Osteocyte (in vitro differentiated cells): ENCODE measurements around the gene MAGEA4. TPM values are rescaled to one million over a fixed set of nuclear protein-coding genes. Genes with fewer than 3 reads are reported as not detected.
"Not testable (repeated sequence)": the region's sequence is repeated elsewhere in the genome, so short reads cannot be mapped to it uniquely, and the experiment has no call there.

Experiments used
- DNase-seq: peaks from one replicate; pipeline ENCODE4 v3.0.0; 2021; ENCODE audit warnings: mixed read lengths; ENCODE audit not compliant: unreplicated experiment; ENCODE audit errors: extremely low spot score
- H3K27ac Mint-ChIP-seq: one replicate; pipeline ENCODE4 v1.8.0; 2021; ENCODE audit warnings: mild to moderate bottlenecking, mixed read lengths; ENCODE audit not compliant: unreplicated experiment
- H3K27me3 Mint-ChIP-seq: one replicate; pipeline ENCODE4 v1.8.0; 2021; ENCODE audit warnings: mixed read lengths; ENCODE audit not compliant: unreplicated experiment
- H3K36me3 Mint-ChIP-seq: one replicate; pipeline ENCODE4 v1.8.0; 2021; ENCODE audit warnings: mixed read lengths; ENCODE audit not compliant: unreplicated experiment
- H3K4me1 Mint-ChIP-seq: one replicate; pipeline ENCODE4 v1.8.0; 2021; ENCODE audit warnings: mixed read lengths; ENCODE audit not compliant: unreplicated experiment
- H3K4me3 Mint-ChIP-seq: one replicate; pipeline ENCODE4 v1.8.0; 2021; ENCODE audit warnings: mild to moderate bottlenecking, moderate library complexity, mixed read lengths; ENCODE audit not compliant: unreplicated experiment
- H3K9me3 Mint-ChIP-seq: one replicate; pipeline ENCODE4 v1.8.0; 2021; ENCODE audit warnings: mixed read lengths; ENCODE audit not compliant: unreplicated experiment
- CTCF ChIP-seq: fragments of 200-600 bp; sonication (generic); IDR thresholded peaks from 2 replicates; pipeline ENCODE4 v1.5.0; 2021; ENCODE audit warnings: antibody characterized with exemption, mild to moderate bottlenecking, moderate library complexity
- total RNA-seq: library from RNA; stranded (reverse); gene quantifications from 2 replicates; pipeline ENCODE4 v1.2.1, GENCODE V29; 2021

The MAGEA4 gene
- total RNA-seq, 1 donor from 2014 or later: not detected

- H3K4me1 Mint-ChIP-seq: no peaks in the 10 kb centered on the region
- no peak for DNase-seq
- no peak overlapping the region for H3K4me3 Mint-ChIP-seq
- peaks cover 30% of the 10 kb centered on the region for H3K9me3 Mint-ChIP-seq
- no peak for TF ChIP-seq CTCF
- H3K27me3 Mint-ChIP-seq: no peaks in the 10 kb centered on the region
- H3K36me3 Mint-ChIP-seq: no peaks in the 10 kb centered on the region
- no peak overlapping the region for H3K27ac Mint-ChIP-seq
Measured at GRCh38 chrX:151899622-151900021, 13.1 kb upstream of the MAGEA4 start.

- Mint-ChIP-seq H3K36me3 (no peaks in the 10 kb centered on the region), H3K9me3 (peaks cover 29% of the 10 kb centered on the region), H3K27me3 (no peaks in the 10 kb centered on the region), H3K4me1 (no peaks in the 10 kb centered on the region), H3K27ac (no peak overlapping the region), H3K4me3 (no peak overlapping the region)
- no peak for DNase-seq
- TF ChIP-seq CTCF: no peak
Measured at GRCh38 chrX:151901826-151902225, 10.9 kb upstream of the MAGEA4 start.

GRCh38 chrX:151902813-151903591, 9.7 kb upstream of the MAGEA4 start:
- no peak overlapping the region for H3K27ac Mint-ChIP-seq
- H3K27me3 Mint-ChIP-seq: no peaks in the 10 kb centered on the region
- no peaks in the 10 kb centered on the region for H3K4me1 Mint-ChIP-seq
- DNase-seq: no peak
- H3K4me3 Mint-ChIP-seq: no peak overlapping the region
- no peaks in the 10 kb centered on the region for H3K36me3 Mint-ChIP-seq
- H3K9me3 Mint-ChIP-seq: peaks cover 37% of the 10 kb centered on the region
- TF ChIP-seq CTCF: no peak

- no peaks in the 10 kb centered on the region for H3K27me3 Mint-ChIP-seq
- no peak for TF ChIP-seq CTCF
- H3K27ac Mint-ChIP-seq: no peak overlapping the region
- H3K4me1 Mint-ChIP-seq: no peaks in the 10 kb centered on the region
- no peak overlapping the region for H3K4me3 Mint-ChIP-seq
- no peak for DNase-seq
- H3K9me3 Mint-ChIP-seq: peaks cover 29% of the 10 kb centered on the region
- H3K36me3 Mint-ChIP-seq: no peaks in the 10 kb centered on the region
Measured at GRCh38 chrX:151904989-151905388, 7.7 kb upstream of the MAGEA4 start.

- DNase-seq: no peak
- Mint-ChIP-seq H3K36me3 (no peaks in the 10 kb centered on the region), H3K27me3 (no peaks in the 10 kb centered on the region), H3K27ac (no peak overlapping the region), H3K4me3 (no peak overlapping the region), H3K4me1 (no peaks in the 10 kb centered on the region), H3K9me3 (peaks cover 11% of the 10 kb centered on the region)
- no peak for TF ChIP-seq CTCF
Measured at GRCh38 chrX:151912221-151912620, 468 bp upstream of the MAGEA4 start.

- H3K4me1 Mint-ChIP-seq: not testable (repeated sequence)
Measured at GRCh38 chrX:151918736-151919135, 6.0 kb downstream of the MAGEA4 start.

More at GRCh38 chrX:151918736-151919135, 6.0 kb downstream of the MAGEA4 start:
- not testable (repeated sequence) for H3K4me3 Mint-ChIP-seq, H3K27ac Mint-ChIP-seq, H3K36me3 Mint-ChIP-seq, DNase-seq, H3K9me3 Mint-ChIP-seq, H3K27me3 Mint-ChIP-seq
